HEK293T (cell line): ENCODE measurements around the gene PCDHA1.
"Not testable (repeated sequence)": the region's sequence is repeated elsewhere in the genome, so short reads cannot be mapped to it uniquely, and the experiment has no call there.

ENCODE experiments used
- FOXM1 ChIP-seq: fragments of 450-650 bp; IDR thresholded peaks from 2 replicates; pipeline ENCODE4 v1.6.1; 2017; ENCODE audit warnings: mild to moderate bottlenecking, borderline replicate concordance
- PKNOX1 ChIP-seq: fragments of 450-650 bp; IDR thresholded peaks from 2 replicates; pipeline ENCODE4 v1.6.1; 2016

- TF ChIP-seq FOXM1, PKNOX1: not testable (repeated sequence)
Observed at GRCh38 chr5:140822969-140823368, 37.0 kb downstream of the PCDHA1 start.
